K562 (cell line): ENCODE data around the gene PDCD1LG2. TPM values are rescaled to one million over a fixed set of nuclear protein-coding genes. Genes with fewer than 3 reads are reported as not detected.
A peak's percentile ranks its signal among the peaks of the same experiment; 100 is the strongest.

Source experiments
- CTCFL ChIP-seq: IDR thresholded peaks from 2 replicates; pipeline ENCODE4 v1.6.1; 2011; ENCODE audit warnings: borderline replicate concordance, low read depth, mild to moderate bottlenecking, moderate library complexity, low read length; ENCODE audit not compliant: insufficient read depth, poor library complexity, severe bottlenecking
- ETV1 ChIP-seq: fragments of 450-650 bp; conservative IDR thresholded peaks from 2 replicates; pipeline ENCODE4 v1.6.1; 2016; ENCODE audit warnings: missing genetic modification characterization, control low read depth, low read depth, missing compliant biosample characterization
- FOXK2 ChIP-seq, 2 experiments: fragments of 450-650 bp; IDR thresholded peaks in 1 of 2; conservative IDR thresholded peaks in 1 of 2; 2 replicates each; pipeline ENCODE4 v1.6.1; 2016; ENCODE audit warnings: low read depth in 2 of 2, mild to moderate bottlenecking in 1 of 2
- HDAC2 ChIP-seq: fragments of 450-650 bp; IDR thresholded peaks from 2 replicates; pipeline ENCODE4 v1.6.1; 2016; ENCODE audit warnings: mild to moderate bottlenecking
- HMG20A ChIP-seq: fragments of 450-650 bp; formaldehyde crosslinking; conservative IDR thresholded peaks from 2 replicates; pipeline ENCODE4 v1.4.0; 2020; ENCODE audit warnings: mild to moderate bottlenecking, mixed read lengths
- KAT7 ChIP-seq: sonication (generic); formaldehyde crosslinking; IDR thresholded peaks from 2 replicates; pipeline ENCODE4 v1.8.0; 2022; ENCODE audit warnings: missing genetic modification reagents, mild to moderate bottlenecking, borderline replicate concordance
- KHSRP ChIP-seq: fragments of 450-650 bp; IDR thresholded peaks from 2 replicates; pipeline ENCODE4 v1.6.1; 2017
- MAFG ChIP-seq: fragments of 450-650 bp; conservative IDR thresholded peaks from 2 replicates; pipeline ENCODE4 v1.6.1; 2016; ENCODE audit warnings: missing genetic modification characterization, missing compliant biosample characterization
- MYBL2 ChIP-seq, 2 experiments: fragments of 450-650 bp in 1 of 2; sonication (generic) in 1 of 2; formaldehyde crosslinking in 1 of 2; IDR thresholded peaks; 2 replicates each; pipeline versions ENCODE4 v1.6.1 to v1.8.1; 2017 to 2022; ENCODE audit warnings: borderline replicate concordance in 1 of 2, inconsistent platforms in 1 of 2, low read depth in 1 of 2, mild to moderate bottlenecking in 1 of 2, missing genetic modification reagents in 1 of 2, moderate library complexity in 1 of 2
- RBM25 ChIP-seq: fragments of 200-400 bp; formaldehyde crosslinking; IDR thresholded peaks from 2 replicates; pipeline ENCODE4 v1.6.1; 2018; ENCODE audit warnings: low read length, low read depth, moderate library complexity; ENCODE audit not compliant: severe bottlenecking
- ZBTB34 ChIP-seq: fragments of 250-450 bp; sonication (Bioruptor Pico); IDR thresholded peaks from 2 replicates; pipeline ENCODE4 v1.8.0; 2021; ENCODE audit warnings: mild to moderate bottlenecking, moderate library complexity
- ZC3H4 ChIP-seq: sonication (generic); formaldehyde crosslinking; IDR thresholded peaks from 2 replicates; pipeline ENCODE4 v1.9.0; 2021; ENCODE audit warnings: missing genetic modification reagents, borderline replicate concordance
- ZNF143 ChIP-seq: sonication (generic); formaldehyde crosslinking; IDR thresholded peaks from 2 replicates; pipeline ENCODE4 v1.9.0; 2022; ENCODE audit warnings: mild to moderate bottlenecking, missing genetic modification reagents
- ZNF407 ChIP-seq: fragments of 450-650 bp; IDR thresholded peaks from 2 replicates; pipeline ENCODE4 v1.6.1; 2016; ENCODE audit warnings: low read depth
- ZNF445 ChIP-seq: fragments of 250-450 bp; sonication (Bioruptor Pico); IDR thresholded peaks from 2 replicates; pipeline ENCODE4 v1.4.0; 2020; ENCODE audit warnings: low read depth, mild to moderate bottlenecking, moderate library complexity
- polyA plus RNA-seq, 8 experiments: library from polyadenylated mRNA; depleted of rRNA in 4 of 8; stranded (reverse) in 5 of 8; unstranded in 3 of 8; fragments of >200 nt; fragmentation: Nextera tagmentation in 2 of 8; fragmentation: Illumina TruSeq in 1 of 8; extraction: Ambion mirVana in 2 of 8; extraction: Trizol in 1 of 8; gene quantifications; 2 replicates each; pipeline versions ENCODE4 v1.2.1 to v1.2.3, GENCODE V29; 2011 to 2014; ENCODE audit warnings: inconsistent platforms in 1 of 8, missing spikeins in 1 of 8
- total RNA-seq, 7 experiments: library from RNA; depleted of rRNA in 6 of 7; stranded (reverse); fragments of >200 nt in 6 of 7; fragmentation: Illumina TruSeq in 2 of 7; extraction: Trizol in 2 of 7; gene quantifications; 2 replicates each; pipeline versions ENCODE4 v1.2.1 to v1.2.3, GENCODE V29; 2011 to 2021; ENCODE audit warnings: low replicate concordance in 1 of 7

PDCD1LG2 gene
- total and polyA plus RNA-seq, 9 of the 15 experiments (the other 6 are each of a cell fraction or from before 2014, with no cell fraction given) = not detected

GRCh38 chr9:5556101-5556705, 45.9 kb downstream of the PDCD1LG2 start (continued):
- TF ChIP-seq CTCFL (no peak), ZNF143 (CRISPR knock-in tag) (no peak), ZNF445 (CRISPR knock-in tag) (no peak), ETV1 (tag) (no peak), MAFG (tag) (peak; percentile 89), MYBL2 (IDR thresholded peaks at IDR 0.05; ENCODE audit: low read depth) (no peak), MYBL2 (CRISPR knock-in tag; IDR thresholded peaks at IDR 0.05; ENCODE audit: borderline replicate concordance) (no peak), ZC3H4 (CRISPR knock-in tag) (no peak), FOXK2 (conservative IDR thresholded peaks at IDR 0.05 in 1 of 2, IDR thresholded peaks at IDR 0.05 in 1 of 2; ENCODE audit: low read depth in 2 of 2) (no peak), ZBTB34 (CRISPR knock-in tag) (no peak), HMG20A (CRISPR knock-in tag) (no peak), ZNF407 (no peak), HDAC2 (no peak), RBM25 (no peak), KAT7 (CRISPR knock-in tag) (no peak), KHSRP (no peak)
